ENCODE data around the gene IRAK2.
"Not testable (repeated sequence)": the region's sequence is repeated elsewhere in the genome, so short reads cannot be mapped to it uniquely, and the experiment has no call there.

The IRAK2 gene

GRCh38 chr3:10158555-10158954 is 6.2 kb upstream of the IRAK2 start:
- not testable (repeated sequence) for DNase-seq (ENCODE audit: low read depth in 3 of 3, low spot score in 1 of 3)

GRCh38 chr3:10160346-10160745 is 4.4 kb upstream of the IRAK2 start:
- no peak for DNase-seq (ENCODE audit: low read depth in 3 of 3, low spot score in 1 of 3)

DNA sequence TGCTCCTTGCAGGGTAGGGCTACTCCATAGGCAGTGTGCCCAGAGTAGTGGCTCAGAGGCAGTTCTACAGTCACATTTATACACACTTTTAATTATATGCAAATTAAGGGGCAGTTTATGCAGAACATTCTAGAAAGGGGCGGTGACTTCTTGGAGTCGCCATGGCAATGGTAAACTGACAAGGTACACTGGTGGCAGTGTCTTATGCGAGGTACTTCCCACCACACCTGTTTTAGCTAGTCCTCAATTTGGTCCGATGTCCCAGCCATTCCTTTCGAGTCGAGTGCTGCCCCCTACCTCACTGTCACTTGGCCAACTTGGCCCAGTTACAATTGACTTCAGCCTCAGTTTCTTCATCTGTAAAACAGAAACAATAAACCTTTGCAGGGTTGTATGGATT is 3.8 kb upstream of the IRAK2 start:
- no peak for DNase-seq (ENCODE audit: low read depth in 3 of 3, low spot score in 1 of 3)

- DNase-seq (ENCODE audit: low read depth in 3 of 3, low spot score in 1 of 3): no peak
Measured at GRCh38 chr3:10162185-10162584, 2.5 kb upstream of the IRAK2 start.

GRCh38 chr3:10164201-10164545 is 546 bp upstream of the IRAK2 start:
- DNase-seq (ENCODE audit: low read depth in 3 of 3, low spot score in 1 of 3): not testable (repeated sequence)

GRCh38 chr3:10166213-10166604 is 1.5 kb downstream of the IRAK2 start:
- DNase-seq (ENCODE audit: low read depth in 3 of 3, low spot score in 1 of 3): no peak

- DNase-seq (ENCODE audit: low read depth in 3 of 3, low spot score in 1 of 3): no peak
Measured at GRCh38 chr3:10169000-10169496, 4.3 kb downstream of the IRAK2 start.

GRCh38 chr3:10170915-10171478 is 6.3 kb downstream of the IRAK2 start:
- no peak for DNase-seq (ENCODE audit: low read depth in 3 of 3, low spot score in 1 of 3)

DNA sequence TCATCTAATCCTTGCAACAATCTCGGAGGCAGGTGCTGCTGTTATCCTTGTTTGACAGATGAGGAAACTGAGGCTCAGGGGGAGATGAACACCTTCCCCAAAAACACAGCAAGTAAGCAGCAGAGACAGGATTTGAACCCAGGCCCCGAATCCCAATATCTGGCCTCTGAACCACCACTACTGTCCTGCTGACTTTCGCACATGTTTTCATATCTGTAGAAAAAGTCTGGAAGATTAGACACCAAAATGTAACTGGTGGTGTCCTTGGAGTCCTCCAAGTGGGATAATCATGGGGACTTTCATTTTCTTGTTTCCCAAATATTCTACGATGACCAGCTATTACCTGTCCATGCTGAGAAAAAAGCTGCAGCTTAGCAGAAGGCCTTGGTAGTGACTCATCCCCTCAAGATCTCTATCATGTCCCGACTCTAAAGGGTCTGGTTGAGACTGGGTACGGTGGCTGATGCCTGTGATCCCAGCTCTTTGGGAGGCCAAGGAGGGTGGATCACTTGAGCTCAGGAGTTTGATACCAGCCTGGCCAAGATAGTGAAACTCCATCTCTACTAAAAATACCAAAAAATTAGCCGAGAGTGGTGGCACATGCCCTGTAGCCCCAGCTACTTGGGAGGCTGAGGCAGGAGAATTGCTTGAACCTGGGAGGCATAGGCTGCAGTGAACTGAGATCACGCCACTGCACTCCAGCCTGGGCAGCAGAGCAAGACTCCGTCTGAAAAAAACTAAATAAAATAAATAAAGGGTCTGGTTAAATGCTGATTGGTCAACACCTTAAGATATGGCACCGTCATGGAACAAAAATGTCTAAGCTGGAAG is 8.6 kb downstream of the IRAK2 start:
- DNase-seq (ENCODE audit: low read depth in 3 of 3, low spot score in 1 of 3): no peak

GRCh38 chr3:10173926-10174435 is 9.3 kb downstream of the IRAK2 start:
- no peak for DNase-seq (ENCODE audit: low read depth in 3 of 3, low spot score in 1 of 3)

GRCh38 chr3:10175334-10175733 is 10.6 kb downstream of the IRAK2 start:
- not testable (repeated sequence) for DNase-seq (ENCODE audit: low read depth in 3 of 3, low spot score in 1 of 3)

DNA sequence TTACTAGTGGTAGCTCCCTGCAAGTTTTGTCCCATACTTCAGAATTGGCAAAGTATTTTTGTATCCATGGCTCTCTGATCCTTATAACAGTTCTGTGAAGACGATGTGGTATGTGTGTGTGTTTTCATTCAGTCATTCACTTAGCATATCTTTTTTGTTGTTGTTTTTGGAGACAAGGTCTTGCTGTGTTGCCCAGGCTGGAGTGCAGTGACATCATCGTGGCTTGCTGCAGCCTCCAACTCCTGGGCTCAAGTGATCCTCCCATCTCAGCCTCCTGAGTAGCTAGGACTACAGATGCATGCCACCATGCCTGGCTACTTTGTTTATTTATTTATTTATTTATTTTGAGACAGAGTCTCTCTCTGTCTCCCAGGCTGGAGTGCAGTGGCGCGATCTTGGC is 11.4 kb downstream of the IRAK2 start:
- not testable (repeated sequence) for DNase-seq (ENCODE audit: low read depth in 3 of 3, low spot score in 1 of 3)

DNA sequence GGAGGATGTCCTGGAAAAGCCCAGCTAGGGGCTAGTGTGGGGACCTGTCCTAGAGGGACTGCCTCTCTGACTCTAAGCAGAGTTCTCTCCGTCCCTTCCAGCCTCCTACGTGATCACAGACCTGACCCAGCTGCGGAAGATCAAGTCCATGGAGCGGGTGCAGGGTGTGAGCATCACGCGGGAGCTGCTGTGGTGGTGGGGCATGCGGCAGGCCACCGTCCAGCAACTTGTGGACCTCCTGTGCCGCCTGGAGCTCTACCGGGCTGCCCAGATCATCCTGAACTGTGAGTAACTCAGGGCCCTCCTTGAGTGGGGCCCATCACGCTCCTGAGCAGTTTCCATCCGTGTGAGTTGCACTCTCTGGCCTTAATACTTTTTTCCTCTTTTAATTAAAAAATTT is 13.0 kb downstream of the IRAK2 start:
- no peak for DNase-seq (ENCODE audit: low read depth in 3 of 3, low spot score in 1 of 3)

GRCh38 chr3:10178892-10179291 is 14.2 kb downstream of the IRAK2 start:
- no peak for DNase-seq (ENCODE audit: low read depth in 3 of 3, low spot score in 1 of 3)

GRCh38 chr3:10180289-10180688 is 15.6 kb downstream of the IRAK2 start:
- no peak for DNase-seq (ENCODE audit: low read depth in 3 of 3, low spot score in 1 of 3)

GRCh38 chr3:10180738-10181295 is 16.1 kb downstream of the IRAK2 start:
- DNase-seq (ENCODE audit: low read depth in 3 of 3, low spot score in 1 of 3): no peak

GRCh38 chr3:10182950-10183349 is 18.2 kb downstream of the IRAK2 start:
- no peak for DNase-seq (ENCODE audit: low read depth in 3 of 3, low spot score in 1 of 3)

GRCh38 chr3:10184250-10184649 is 19.5 kb downstream of the IRAK2 start:
- DNase-seq (ENCODE audit: low read depth in 3 of 3, low spot score in 1 of 3): no peak

DNA sequence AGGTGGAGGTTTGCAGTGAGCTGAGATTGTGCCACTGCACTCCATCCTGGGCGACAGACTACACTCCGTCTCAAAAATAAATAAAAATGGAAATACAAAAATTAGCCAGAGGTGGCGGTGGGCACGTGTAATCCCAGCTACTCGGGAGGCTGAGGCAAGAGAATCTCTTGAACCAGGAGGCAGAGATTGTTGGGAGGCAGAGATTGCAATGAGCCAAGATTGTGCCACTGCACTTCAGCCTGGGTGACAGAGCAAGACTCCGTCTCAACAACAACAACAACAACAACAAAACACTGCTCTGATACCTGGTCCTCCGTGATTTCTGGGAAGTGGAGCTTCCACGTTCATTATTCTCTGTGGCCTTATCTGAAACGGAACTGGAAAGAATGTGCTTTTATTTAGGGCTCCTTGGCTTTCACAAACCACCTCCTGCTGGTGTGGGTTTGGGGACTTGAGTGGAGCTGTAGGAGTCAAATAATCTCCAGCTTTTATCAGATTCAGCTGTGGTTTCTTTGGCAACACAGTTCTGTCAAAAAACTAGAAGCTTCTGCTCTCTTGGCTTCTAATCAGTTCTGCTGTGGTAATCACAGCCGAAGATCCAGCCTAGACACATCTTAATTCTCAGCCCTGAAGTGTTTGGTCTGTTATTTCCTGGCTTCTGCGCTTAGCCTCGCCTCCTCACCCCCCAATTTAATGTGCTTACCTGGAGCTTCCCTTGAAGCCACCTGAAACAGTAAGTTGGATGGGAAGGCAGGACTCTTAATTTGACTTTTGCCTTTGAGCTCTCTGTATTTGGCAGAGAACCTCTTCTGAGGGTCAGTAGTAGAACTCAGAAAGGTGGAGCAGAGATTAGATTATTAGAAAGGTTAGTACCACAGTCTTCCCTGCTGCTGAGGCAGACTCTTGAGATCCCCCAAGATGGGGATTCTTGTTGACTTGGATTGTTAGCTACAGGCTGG is 21.4 kb downstream of the IRAK2 start:
- no peak for DNase-seq (ENCODE audit: low read depth in 3 of 3, low spot score in 1 of 3)

- DNase-seq (ENCODE audit: low read depth in 3 of 3, low spot score in 1 of 3): no peak
Measured at GRCh38 chr3:10187290-10187876, 22.7 kb downstream of the IRAK2 start.

DNA sequence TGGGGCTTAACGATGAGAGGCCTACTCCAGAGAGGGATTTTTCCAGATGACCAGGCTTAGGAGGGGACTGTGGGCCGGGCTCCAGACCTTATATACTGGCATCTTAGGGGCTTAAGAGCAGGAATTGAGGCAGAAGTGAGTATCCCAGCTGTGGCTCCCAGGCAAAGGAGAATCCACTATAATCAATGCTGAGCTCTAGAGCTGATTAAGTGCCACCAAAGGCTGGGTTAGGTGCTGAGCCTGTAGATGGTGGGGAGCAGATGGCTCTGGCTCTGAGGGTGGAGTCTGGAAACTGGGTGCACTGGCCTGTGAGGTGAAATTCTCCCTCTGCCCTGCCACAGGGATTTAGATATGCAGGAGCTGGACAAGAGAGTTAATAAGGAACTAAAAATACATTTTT is 23.2 kb downstream of the IRAK2 start:
- DNase-seq (ENCODE audit: low read depth in 3 of 3, low spot score in 1 of 3): no peak
